ENCODE measurements around the gene OPCML.

Gene OPCML

GRCh38 chr11:133291780-133292179 is 240.5 kb downstream of the OPCML start:
- no peaks in the 10 kb centered on the region for H3K27me3 ChIP-seq (ENCODE audit: control insufficient read depth, insufficient read depth, low read length, poor library complexity, severe bottlenecking)
- H3K9me3 ChIP-seq (ENCODE audit: control insufficient read depth, low read length) = no peaks in the 10 kb centered on the region
- no peak overlapping the region for H3K27ac ChIP-seq (ENCODE audit: insufficient read depth, low read depth, low read length, poor library complexity, severe bottlenecking)
- H3K4me3 ChIP-seq (ENCODE audit: insufficient read depth, low read depth, low read length) = no peak overlapping the region
- H3K4me1 ChIP-seq (ENCODE audit: control insufficient read depth, insufficient read depth, low read length) = no peaks in the 10 kb centered on the region
- 93 to 94% methylated on average over 7 of the region's 7 CpGs for WGBS, 2 experiments
- no peaks in the 10 kb centered on the region for H3K36me3 ChIP-seq (ENCODE audit: control insufficient read depth, insufficient read depth, low read length)

DNA sequence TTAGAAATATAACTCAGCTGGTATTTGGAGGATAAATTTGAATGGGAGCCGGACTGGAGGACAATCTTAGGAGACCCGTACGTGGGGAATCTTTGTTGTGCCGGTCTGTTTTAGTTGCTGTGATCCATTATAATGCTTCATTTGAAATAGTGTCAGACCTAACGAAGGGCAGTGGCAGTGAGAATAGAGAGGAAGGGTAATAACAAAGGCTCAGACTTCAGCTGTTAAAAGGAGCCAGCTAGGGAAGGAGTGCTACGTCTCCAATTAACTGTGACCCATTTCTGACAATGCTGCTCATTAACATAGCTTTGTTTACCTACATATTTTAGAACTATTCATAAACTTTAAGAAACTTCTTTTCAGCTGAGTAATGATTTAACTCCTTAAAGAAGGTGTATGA is 246.9 kb downstream of the OPCML start:
- no peak overlapping the region for H3K4me3 ChIP-seq (ENCODE audit: insufficient read depth, low read depth, low read length)
- H3K4me1 ChIP-seq (ENCODE audit: control insufficient read depth, insufficient read depth, low read length) = no peaks in the 10 kb centered on the region
- H3K27ac ChIP-seq (ENCODE audit: insufficient read depth, low read depth, low read length, poor library complexity, severe bottlenecking) = no peak overlapping the region
- no peaks in the 10 kb centered on the region for H3K9me3 ChIP-seq (ENCODE audit: control insufficient read depth, low read length)
- no peaks in the 10 kb centered on the region for H3K27me3 ChIP-seq (ENCODE audit: control insufficient read depth, insufficient read depth, low read length, poor library complexity, severe bottlenecking)
- H3K36me3 ChIP-seq (ENCODE audit: control insufficient read depth, insufficient read depth, low read length) = no peaks in the 10 kb centered on the region
- WGBS, 2 experiments = 43 to 61% methylated on average over 6 of the region's 6 CpGs

DNA sequence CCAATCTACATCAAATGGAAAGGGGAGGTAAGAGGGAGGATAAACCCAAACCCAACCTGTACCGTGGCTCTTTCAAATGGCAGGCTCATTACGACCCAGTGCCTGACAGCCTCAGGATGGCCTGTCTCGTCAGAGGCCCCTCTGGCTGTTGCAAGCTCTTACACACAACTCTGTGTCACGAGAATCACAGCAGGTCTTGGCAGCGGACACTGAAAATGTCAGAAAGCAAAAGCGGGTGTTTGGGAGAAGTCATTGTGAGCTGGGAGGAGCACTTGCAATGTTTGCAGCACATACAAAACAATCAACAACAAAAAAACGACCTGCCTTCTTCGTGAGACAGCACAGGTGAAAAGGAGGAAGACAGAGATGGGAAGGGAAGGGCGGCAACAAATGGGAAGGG is 248.1 kb downstream of the OPCML start:
- no peaks in the 10 kb centered on the region for H3K4me1 ChIP-seq (ENCODE audit: control insufficient read depth, insufficient read depth, low read length)
- 82 to 90% methylated on average over 9 of the region's 9 CpGs for WGBS, 2 experiments

DNA sequence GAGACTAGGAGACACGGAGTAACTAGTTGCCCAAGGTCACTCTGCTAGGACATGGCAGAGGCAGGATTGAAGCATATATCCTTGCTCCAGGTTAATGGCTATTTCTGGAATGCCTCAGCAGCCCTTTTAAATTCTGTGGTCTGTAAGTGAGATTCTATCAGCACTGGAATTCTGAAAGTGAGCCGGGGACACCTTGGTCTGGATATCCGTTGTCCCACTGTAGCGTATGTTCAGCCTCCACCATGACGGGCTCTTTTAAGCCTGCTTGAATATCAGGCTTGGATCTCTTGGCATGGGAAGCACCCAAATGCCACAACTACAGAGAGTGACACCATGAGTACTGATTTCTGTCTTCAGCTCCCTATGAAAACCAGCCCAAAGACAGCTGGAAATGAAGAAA is 254.4 kb downstream of the OPCML start:
- Histone ChIP-seq H3K9me3 (ENCODE audit: control insufficient read depth, low read length) (no peaks in the 10 kb centered on the region), H3K27me3 (ENCODE audit: control insufficient read depth, insufficient read depth, low read length, poor library complexity, severe bottlenecking) (no peaks in the 10 kb centered on the region), H3K4me1 (ENCODE audit: control insufficient read depth, insufficient read depth, low read length) (no peaks in the 10 kb centered on the region), H3K4me3 (ENCODE audit: insufficient read depth, low read depth, low read length) (no peak overlapping the region), H3K27ac (ENCODE audit: insufficient read depth, low read depth, low read length, poor library complexity, severe bottlenecking) (no peak overlapping the region), H3K36me3 (ENCODE audit: control insufficient read depth, insufficient read depth, low read length) (no peaks in the 10 kb centered on the region)
- WGBS, 2 experiments = 97 to 98% methylated on average over 5 of the region's 5 CpGs

More for the DNA sequence above, 248.1 kb downstream of the OPCML start:
- Histone ChIP-seq H3K27ac (ENCODE audit: insufficient read depth, low read depth, low read length, poor library complexity, severe bottlenecking) (no peak overlapping the region), H3K9me3 (ENCODE audit: control insufficient read depth, low read length) (no peaks in the 10 kb centered on the region), H3K36me3 (ENCODE audit: control insufficient read depth, insufficient read depth, low read length) (no peaks in the 10 kb centered on the region), H3K27me3 (ENCODE audit: control insufficient read depth, insufficient read depth, low read length, poor library complexity, severe bottlenecking) (no peaks in the 10 kb centered on the region), H3K4me3 (ENCODE audit: insufficient read depth, low read depth, low read length) (no peak overlapping the region)

DNA sequence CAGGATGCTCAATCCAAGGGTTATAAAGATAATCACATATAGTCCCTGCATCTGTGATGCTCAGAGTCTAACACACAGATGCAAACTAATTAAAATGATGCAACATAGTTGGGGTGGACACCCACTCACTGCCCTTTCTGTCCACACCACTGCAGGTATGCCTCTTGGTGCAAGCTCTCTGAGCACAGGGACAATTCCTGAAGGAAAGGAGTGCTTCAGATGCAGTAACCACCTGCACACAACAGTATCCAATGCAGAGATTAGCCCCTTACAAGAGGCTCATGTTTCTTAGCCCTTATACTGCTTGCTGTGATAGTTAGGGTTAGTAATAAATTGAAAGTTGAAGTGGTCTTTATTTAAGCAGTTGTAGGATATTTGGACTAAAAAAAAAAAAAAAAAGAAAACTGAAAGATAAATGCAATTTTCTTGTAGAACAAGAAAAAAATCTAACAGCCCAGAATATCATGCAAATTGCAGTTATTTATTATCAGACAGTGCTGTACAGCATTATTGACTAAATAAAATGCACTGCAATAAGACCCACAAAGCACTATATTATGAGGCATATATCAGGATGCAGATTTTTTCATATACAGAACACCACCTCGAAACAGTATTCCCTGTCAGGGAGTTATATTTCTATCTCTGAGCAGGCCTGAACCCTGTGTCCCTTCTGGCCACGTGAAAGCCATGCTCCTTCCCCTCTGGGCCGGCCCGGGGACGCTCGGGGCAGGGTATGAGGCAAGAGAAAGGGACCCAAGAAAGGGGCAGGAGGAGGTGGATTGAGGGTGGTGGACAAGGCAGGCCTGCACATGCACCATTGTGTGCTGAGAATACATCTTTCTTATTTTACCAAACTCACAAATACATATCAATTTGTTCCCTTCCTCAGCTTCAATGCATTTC is 260.2 kb downstream of the OPCML start:
- Histone ChIP-seq H3K36me3 (ENCODE audit: control insufficient read depth, insufficient read depth, low read length) (no peaks in the 10 kb centered on the region), H3K9me3 (ENCODE audit: control insufficient read depth, low read length) (no peaks in the 10 kb centered on the region), H3K4me1 (ENCODE audit: control insufficient read depth, insufficient read depth, low read length) (no peaks in the 10 kb centered on the region), H3K4me3 (ENCODE audit: insufficient read depth, low read depth, low read length) (no peak overlapping the region), H3K27me3 (ENCODE audit: control insufficient read depth, insufficient read depth, low read length, poor library complexity, severe bottlenecking) (no peaks in the 10 kb centered on the region), H3K27ac (ENCODE audit: insufficient read depth, low read depth, low read length, poor library complexity, severe bottlenecking) (no peak overlapping the region)
- 80 to 83% methylated on average over 4 to 6 of the region's 6 CpGs for WGBS, 2 experiments

DNA sequence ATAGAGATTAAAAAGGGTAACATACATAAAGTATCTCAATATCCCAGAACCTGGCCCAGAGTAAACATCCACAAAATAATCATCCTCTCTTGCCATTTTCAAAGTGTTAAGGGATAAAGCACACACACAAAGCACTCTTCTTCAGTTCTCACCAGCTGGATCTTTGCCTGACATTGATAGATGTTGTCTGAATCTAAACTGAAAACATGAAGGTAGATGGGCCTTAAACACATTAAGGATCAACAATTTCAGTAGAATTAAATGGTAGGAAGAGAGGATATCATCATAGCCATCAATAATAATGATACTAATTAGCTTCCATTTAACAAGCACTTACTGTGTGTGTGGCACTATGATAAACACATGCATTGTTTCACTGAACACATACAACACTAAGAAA is 261.1 kb downstream of the OPCML start:
- H3K27ac ChIP-seq (ENCODE audit: insufficient read depth, low read depth, low read length, poor library complexity, severe bottlenecking) = no peak overlapping the region
- H3K27me3 ChIP-seq (ENCODE audit: control insufficient read depth, insufficient read depth, low read length, poor library complexity, severe bottlenecking) = no peaks in the 10 kb centered on the region

GRCh38 chr11:133269267-133269666 is 263.0 kb downstream of the OPCML start:
- H3K4me1 ChIP-seq (ENCODE audit: control insufficient read depth, insufficient read depth, low read length) = no peaks in the 10 kb centered on the region
- H3K27me3 ChIP-seq (ENCODE audit: control insufficient read depth, insufficient read depth, low read length, poor library complexity, severe bottlenecking) = no peaks in the 10 kb centered on the region
- WGBS, 2 experiments = 92 to 95% methylated on average over 2 of the region's 2 CpGs
- no peak overlapping the region for H3K27ac ChIP-seq (ENCODE audit: insufficient read depth, low read depth, low read length, poor library complexity, severe bottlenecking)
- no peak overlapping the region for H3K4me3 ChIP-seq (ENCODE audit: insufficient read depth, low read depth, low read length)
- H3K9me3 ChIP-seq (ENCODE audit: control insufficient read depth, low read length) = no peaks in the 10 kb centered on the region
- no peaks in the 10 kb centered on the region for H3K36me3 ChIP-seq (ENCODE audit: control insufficient read depth, insufficient read depth, low read length)

More for the DNA sequence above, 261.1 kb downstream of the OPCML start:
- no peaks in the 10 kb centered on the region for H3K36me3 ChIP-seq (ENCODE audit: control insufficient read depth, insufficient read depth, low read length)
- H3K9me3 ChIP-seq (ENCODE audit: control insufficient read depth, low read length) = no peaks in the 10 kb centered on the region
- no peak overlapping the region for H3K4me3 ChIP-seq (ENCODE audit: insufficient read depth, low read depth, low read length)
- H3K4me1 ChIP-seq (ENCODE audit: control insufficient read depth, insufficient read depth, low read length) = no peaks in the 10 kb centered on the region

- H3K9me3 ChIP-seq (ENCODE audit: control insufficient read depth, low read length) = no peaks in the 10 kb centered on the region
- H3K4me1 ChIP-seq (ENCODE audit: control insufficient read depth, insufficient read depth, low read length) = no peaks in the 10 kb centered on the region
- no peak overlapping the region for H3K4me3 ChIP-seq (ENCODE audit: insufficient read depth, low read depth, low read length)
- WGBS, 2 experiments = 89 to 93% methylated on average over 6 of the region's 6 CpGs
- H3K27ac ChIP-seq (ENCODE audit: insufficient read depth, low read depth, low read length, poor library complexity, severe bottlenecking) = no peak overlapping the region
- no peaks in the 10 kb centered on the region for H3K27me3 ChIP-seq (ENCODE audit: control insufficient read depth, insufficient read depth, low read length, poor library complexity, severe bottlenecking)
- no peaks in the 10 kb centered on the region for H3K36me3 ChIP-seq (ENCODE audit: control insufficient read depth, insufficient read depth, low read length)
Measured at GRCh38 chr11:133266986-133267385, 265.3 kb downstream of the OPCML start.

- Histone ChIP-seq H3K27me3 (ENCODE audit: control insufficient read depth, insufficient read depth, low read length, poor library complexity, severe bottlenecking) (no peaks in the 10 kb centered on the region), H3K9me3 (ENCODE audit: control insufficient read depth, low read length) (no peaks in the 10 kb centered on the region), H3K36me3 (ENCODE audit: control insufficient read depth, insufficient read depth, low read length) (no peaks in the 10 kb centered on the region), H3K27ac (ENCODE audit: insufficient read depth, low read depth, low read length, poor library complexity, severe bottlenecking) (no peak overlapping the region), H3K4me1 (ENCODE audit: control insufficient read depth, insufficient read depth, low read length) (no peaks in the 10 kb centered on the region), H3K4me3 (ENCODE audit: insufficient read depth, low read depth, low read length) (no peak overlapping the region)
- WGBS, 2 experiments = 91 to 94% methylated on average over 11 of the region's 11 CpGs
Measured at GRCh38 chr11:133265530-133266035, 266.7 kb downstream of the OPCML start.

GRCh38 chr11:133263332-133263731 is 269.0 kb downstream of the OPCML start:
- WGBS, 2 experiments = 92 to 97% methylated on average over 2 of the region's 2 CpGs
- Histone ChIP-seq H3K27ac (ENCODE audit: insufficient read depth, low read depth, low read length, poor library complexity, severe bottlenecking) (no peak overlapping the region), H3K36me3 (ENCODE audit: control insufficient read depth, insufficient read depth, low read length) (no peaks in the 10 kb centered on the region)

More at GRCh38 chr11:133263332-133263731, 269.0 kb downstream of the OPCML start:
- no peaks in the 10 kb centered on the region for H3K27me3 ChIP-seq (ENCODE audit: control insufficient read depth, insufficient read depth, low read length, poor library complexity, severe bottlenecking)
- no peaks in the 10 kb centered on the region for H3K4me1 ChIP-seq (ENCODE audit: control insufficient read depth, insufficient read depth, low read length)
- H3K4me3 ChIP-seq (ENCODE audit: insufficient read depth, low read depth, low read length) = no peak overlapping the region
- no peaks in the 10 kb centered on the region for H3K9me3 ChIP-seq (ENCODE audit: control insufficient read depth, low read length)
